Stimulated activated CD8-positive, alpha-beta memory T cell treated with anti-CD3 and anti-CD28 coated beads, Interleukin-4, amount 100 ng/mL, for 1 hour (primary cell): ENCODE results near the gene AGRN.
"Not testable (repeated sequence)": the region's sequence is repeated elsewhere in the genome, so short reads cannot be mapped to it uniquely, and the experiment has no call there.

Experiments
- DNase-seq, 2 donors: peaks; one replicate each; pipeline ENCODE4 v3.0.0-alpha.2; 2020; ENCODE audit warnings: low read depth in 2 of 2, low spot score in 1 of 2

The AGRN gene

GRCh38 chr1:1051127-1051810, 31.3 kb downstream of the AGRN start:
- no peak for DNase-seq

GRCh38 chr1:1052003-1052840, 32.3 kb downstream of the AGRN start:
- DNase-seq: no peak

- DNase-seq: no peak
These were observed 33.1 kb downstream of the AGRN start for GRCh38 chr1:1053022-1053421.

- no peak for DNase-seq
These were observed 33.8 kb downstream of the AGRN start for GRCh38 chr1:1053682-1054081.

- DNase-seq: no peak
These were observed 34.3 kb downstream of the AGRN start for GRCh38 chr1:1054099-1054700.

- DNase-seq: no peak
These were observed 35.1 kb downstream of the AGRN start for GRCh38 chr1:1054971-1055370.

- DNase-seq: no peak
These were observed 36.2 kb downstream of the AGRN start for GRCh38 chr1:1055841-1056736.

GRCh38 chr1:1057769-1058087, 37.8 kb downstream of the AGRN start:
- DNase-seq: not testable (repeated sequence)

- no peak for DNase-seq
These were observed 38.4 kb downstream of the AGRN start for GRCh38 chr1:1058088-1058905.

GRCh38 chr1:1058921-1059493, 39.1 kb downstream of the AGRN start:
- no peak for DNase-seq

GRCh38 chr1:1059494-1060280, 39.8 kb downstream of the AGRN start:
- peak; percentile 82 to 91 for DNase-seq

- no peak for DNase-seq
These were observed 40.5 kb downstream of the AGRN start for GRCh38 chr1:1060281-1061000.

- DNase-seq: no peak
These were observed 41.9 kb downstream of the AGRN start for GRCh38 chr1:1061682-1062345.

- DNase-seq: no peak
These were observed 42.6 kb downstream of the AGRN start for GRCh38 chr1:1062348-1063163.

GRCh38 chr1:1063261-1063944, 43.5 kb downstream of the AGRN start:
- no peak for DNase-seq

- peak; percentile 57 to 71 for DNase-seq
These were observed 44.3 kb downstream of the AGRN start for GRCh38 chr1:1063945-1064831.
